ENCODE data around the gene BCL3.
A peak's percentile ranks its signal among the peaks of the same experiment; 100 is the strongest.

BCL3 gene

DNA sequence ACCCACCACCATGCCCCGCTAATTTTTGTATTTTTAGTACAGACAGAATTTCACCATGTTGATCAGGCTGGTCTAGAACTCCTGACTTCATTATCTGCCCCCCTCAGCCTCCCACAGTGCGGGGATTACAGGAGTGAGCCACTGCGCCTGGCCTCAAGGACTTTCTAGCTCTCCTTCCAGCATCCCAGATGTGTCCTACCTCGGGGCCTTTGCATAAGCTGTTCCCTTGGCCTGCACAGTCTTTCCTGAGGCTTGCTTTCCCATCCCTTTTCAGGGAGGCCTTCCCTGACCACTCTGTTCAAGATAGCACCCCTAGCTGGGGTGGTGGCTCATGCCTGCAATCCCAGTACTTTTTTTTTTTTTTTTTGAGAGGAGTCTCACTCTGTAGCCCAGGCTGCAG, 46.1 kb downstream of the BCL3 start:
- DNase-seq (ENCODE audit: low spot score) = no peak

DNA sequence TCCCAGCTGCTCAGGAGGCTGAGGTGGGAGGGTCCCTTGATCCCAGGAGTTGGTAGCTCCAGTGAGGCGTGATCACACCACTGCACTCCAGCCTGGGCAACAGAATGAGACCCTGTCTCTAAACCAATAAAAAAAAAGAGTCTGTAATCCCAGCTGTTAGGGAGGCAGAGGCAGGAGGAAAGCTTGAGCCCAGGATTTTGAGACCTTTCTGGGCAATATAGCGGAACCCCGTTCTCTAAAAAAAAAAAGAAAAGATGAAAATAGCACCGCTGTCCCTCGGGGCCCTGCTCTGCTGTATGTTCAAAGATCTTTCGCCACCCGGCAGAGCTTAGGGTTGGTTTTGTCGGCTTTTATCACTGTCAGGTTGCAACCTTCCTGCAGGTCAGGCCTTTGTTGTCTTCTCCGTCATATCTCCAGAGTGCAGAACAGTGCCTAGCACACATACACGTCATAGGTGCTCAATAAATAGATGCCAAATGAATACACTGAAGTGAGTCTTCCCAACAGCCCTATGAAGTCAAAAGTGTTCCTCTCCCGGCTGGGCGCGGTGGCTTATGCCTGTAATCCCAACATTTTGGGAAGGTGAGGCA, 47.0 kb downstream of the BCL3 start:
- DNase-seq (ENCODE audit: low spot score) = no peak

- no peak for DNase-seq (ENCODE audit: low spot score)
Measured at GRCh38 chr19:44796701-44797115, 48.2 kb downstream of the BCL3 start.

DNA sequence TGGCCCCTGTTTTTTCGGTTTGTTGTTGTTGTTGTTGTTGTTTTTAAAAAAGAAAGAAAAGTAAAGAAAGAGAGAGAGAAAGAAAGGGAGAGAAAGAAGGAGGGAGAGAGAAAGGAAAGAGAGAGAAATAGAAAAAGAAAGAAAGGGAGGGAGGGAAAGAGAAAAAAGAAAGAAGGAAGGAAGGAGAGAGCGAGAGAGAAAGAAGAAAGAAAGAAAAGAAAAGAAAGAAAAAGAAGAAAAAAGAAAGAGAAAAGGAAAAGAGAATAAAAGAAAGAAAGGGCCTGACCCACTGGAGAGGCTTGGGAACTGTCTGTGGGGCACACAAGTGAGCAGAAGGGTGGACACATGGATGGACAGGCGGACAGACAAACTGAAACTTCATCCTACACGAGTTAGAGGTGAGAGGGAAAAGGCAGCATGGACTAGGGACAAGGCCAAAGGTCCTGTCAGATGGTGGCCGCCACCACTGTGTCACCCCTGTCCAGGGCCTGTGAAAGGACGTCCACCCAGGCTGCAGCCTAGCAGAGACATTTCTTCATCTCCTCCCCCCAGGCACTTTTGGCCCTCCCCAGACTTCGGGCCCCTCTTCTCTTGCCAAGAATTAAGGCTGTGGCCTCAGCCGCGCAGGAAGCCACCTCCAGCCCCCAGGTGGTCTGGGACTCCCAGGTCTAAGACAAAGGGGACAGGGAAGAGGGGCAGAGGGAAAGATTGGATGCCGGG, 51.3 kb downstream of the BCL3 start:
- no peak for DNase-seq (ENCODE audit: low spot score)

DNA sequence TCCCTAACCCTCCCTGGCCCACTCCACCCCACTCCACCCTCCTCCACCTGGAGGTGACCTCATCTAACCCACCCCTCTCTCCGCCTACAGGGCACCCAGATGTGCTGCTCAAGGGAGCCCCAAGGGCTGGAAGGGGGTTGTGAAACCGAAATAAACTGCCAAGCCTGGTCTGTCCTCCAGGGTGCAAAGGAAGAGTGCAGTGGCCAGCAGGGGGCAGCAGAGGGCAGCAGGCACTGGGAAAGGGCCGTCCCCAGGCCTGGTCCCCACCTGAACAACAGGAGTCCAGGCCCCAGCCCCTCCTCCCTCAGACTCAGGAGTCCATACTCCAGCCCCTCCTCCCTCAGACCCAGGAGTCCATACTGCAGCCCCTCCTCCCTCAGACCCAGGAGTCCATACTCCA, 52.0 kb downstream of the BCL3 start:
- DNase-seq (ENCODE audit: low spot score) = peak; percentile 84

- DNase-seq (ENCODE audit: low spot score) = no peak
Measured at GRCh38 chr19:44803442-44804428, 55.2 kb downstream of the BCL3 start.

DNA sequence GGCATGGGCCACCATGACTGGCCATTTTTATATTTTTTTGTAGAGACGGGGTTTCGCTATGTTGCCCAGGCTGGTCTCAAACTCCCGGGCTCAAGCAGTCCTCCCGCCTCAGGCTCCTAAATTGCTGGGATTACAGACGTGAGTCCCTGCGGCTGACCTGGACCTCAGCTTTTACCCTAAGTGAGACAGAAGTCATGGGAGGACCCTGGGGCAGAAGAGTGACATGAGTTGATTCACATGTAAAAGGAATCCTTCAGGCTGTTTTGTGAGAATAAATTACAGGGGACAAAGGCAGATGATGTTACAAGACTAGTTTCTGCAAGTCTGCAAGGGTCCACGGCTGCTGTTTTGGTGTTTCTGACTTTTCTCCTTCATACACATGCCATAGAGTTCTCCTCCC, 57.8 kb downstream of the BCL3 start:
- no peak for DNase-seq (ENCODE audit: low spot score)

DNA sequence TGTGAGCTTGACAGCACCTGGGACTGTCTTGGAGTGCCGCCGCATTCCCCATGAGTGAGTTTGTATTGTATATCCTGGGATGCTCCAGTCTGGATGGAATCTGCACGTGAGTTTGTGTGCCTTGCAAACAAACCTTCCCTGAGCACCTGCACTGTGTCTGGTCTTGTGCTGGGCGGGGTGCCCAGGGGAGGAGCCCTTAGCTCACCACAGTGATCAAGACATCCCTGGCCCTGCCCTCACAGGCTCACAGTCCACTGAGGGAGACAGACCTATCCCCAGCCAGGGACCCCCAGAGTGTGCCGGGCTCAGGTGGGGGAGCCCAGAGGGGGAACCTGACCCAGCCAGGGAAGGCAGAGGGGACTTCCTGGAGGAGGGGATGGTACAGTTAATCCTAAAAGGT, 58.7 kb downstream of the BCL3 start:
- DNase-seq (ENCODE audit: low spot score) = no peak

- no peak for DNase-seq (ENCODE audit: low spot score)
Measured at GRCh38 chr19:44807652-44808462, 59.3 kb downstream of the BCL3 start.

DNA sequence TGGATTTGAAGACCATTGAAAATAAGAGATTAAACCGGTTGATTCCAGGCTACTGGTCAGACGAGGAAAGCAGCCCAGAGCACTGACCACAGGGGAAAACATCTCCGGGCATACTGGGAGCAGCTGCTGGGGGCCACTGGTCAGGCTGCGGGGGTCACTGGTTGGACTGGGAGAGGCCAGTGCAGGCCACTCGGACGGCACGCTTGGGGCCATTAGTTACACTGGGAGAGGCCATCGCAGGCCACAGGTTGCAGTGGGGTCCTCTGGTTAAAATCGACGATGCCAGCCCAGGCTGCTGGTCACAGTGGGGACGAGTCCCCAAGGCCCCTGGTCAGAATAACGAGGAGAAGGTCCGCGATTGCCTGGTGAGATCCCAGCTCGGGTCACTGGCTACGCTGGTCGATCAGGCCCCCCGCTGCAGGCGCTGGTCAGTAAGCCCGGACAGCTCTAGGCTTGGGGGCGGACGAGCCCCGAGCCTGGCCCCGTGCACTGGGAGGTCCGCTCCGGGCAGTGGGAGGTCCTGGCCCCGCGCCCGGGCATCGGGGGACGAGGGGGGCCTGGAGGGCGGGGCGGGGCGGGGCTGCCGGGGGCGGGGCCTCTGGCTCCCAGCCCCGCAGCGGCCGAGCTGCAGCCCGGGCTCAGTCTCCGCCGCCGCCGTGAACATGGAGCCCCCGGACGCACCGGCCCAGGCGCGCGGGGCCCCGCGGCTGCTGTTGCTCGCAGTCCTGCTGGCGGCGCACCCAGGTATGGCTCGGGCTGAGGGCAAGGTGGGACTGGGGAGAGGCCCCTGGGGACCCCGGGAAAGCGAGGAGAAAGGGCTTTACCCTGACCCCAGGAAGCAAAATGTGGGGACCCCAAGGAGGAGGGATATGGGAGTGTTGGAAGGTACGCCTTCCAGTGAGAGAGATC, 60.2 kb downstream of the BCL3 start, which contains the start of gene BCAM:
BCAM (plus strand) TSS at position 641 of the 909 bp plus-strand sequence; CDS start at position 663, 22 bp downstream.
- no peak for DNase-seq (ENCODE audit: low spot score)
